ENCODE measurements around the gene DLX2. TPM values are rescaled to one million over a fixed set of nuclear protein-coding genes. Genes with fewer than 3 reads are reported as not detected.

The DLX2 gene
- total RNA-seq, 4 donors from 2014 or later, result not detected

DNA sequence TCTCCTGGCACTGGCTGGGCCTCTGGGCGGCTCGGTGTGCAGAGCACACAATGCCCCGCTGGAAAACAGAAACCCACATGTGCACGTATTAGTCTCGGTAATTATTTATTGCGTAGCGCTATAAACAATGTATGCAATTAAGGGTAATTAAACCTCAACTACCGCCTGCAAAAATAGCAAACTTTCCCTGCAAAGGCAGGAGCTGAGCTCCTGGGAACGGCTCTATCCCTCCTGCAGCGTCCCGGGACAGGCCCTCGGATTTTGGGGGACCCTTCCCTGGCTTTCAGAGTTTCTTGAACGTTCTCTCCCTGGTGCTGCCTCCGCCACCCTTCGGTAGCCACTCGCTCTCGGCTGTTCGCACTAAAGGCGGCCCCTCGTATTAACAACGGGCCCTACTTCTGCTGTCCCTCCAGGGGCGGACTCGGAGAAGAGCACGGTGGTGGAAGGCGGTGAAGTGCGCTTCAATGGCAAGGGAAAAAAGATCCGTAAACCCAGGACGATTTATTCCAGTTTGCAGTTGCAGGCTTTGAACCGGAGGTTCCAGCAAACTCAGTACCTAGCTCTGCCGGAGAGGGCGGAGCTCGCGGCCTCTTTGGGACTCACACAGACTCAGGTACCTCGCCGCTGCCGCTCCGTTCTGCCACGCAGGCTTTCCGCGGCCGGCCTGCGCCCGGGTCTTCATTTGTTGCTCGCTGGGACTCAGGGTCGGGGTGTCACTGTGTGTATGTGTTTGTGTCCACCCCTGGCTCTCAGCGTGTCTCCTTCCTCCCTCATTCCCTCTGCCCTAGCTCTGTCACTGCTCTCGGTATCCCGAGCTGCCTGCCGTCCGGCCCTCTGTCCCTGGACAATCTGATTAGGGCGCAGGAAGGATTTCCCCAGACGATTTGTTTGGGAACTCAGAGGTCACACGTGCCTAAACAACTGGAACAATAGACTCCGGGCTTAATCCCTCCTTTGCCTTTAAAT lies 16.2 kb downstream of the DLX2 start:
- Histone ChIP-seq H3K36me3 (no peaks in the 10 kb centered on the region), H3K4me1 (peaks cover 3 to 14% of the 10 kb centered on the region in 2 donors), H3K27me3 (peaks cover 71 to 96% of the 10 kb centered on the region in 2 donors), H3K27ac (no peak overlapping the region), H3K4me3 (no peak overlapping the region), H3K9me3 (no peaks in the 10 kb centered on the region)
- intact Hi-C loops (cut with DNase I; ENCODE audit: low total_unique reads), result no loop called here
- TF ChIP-seq, protein P1, sequence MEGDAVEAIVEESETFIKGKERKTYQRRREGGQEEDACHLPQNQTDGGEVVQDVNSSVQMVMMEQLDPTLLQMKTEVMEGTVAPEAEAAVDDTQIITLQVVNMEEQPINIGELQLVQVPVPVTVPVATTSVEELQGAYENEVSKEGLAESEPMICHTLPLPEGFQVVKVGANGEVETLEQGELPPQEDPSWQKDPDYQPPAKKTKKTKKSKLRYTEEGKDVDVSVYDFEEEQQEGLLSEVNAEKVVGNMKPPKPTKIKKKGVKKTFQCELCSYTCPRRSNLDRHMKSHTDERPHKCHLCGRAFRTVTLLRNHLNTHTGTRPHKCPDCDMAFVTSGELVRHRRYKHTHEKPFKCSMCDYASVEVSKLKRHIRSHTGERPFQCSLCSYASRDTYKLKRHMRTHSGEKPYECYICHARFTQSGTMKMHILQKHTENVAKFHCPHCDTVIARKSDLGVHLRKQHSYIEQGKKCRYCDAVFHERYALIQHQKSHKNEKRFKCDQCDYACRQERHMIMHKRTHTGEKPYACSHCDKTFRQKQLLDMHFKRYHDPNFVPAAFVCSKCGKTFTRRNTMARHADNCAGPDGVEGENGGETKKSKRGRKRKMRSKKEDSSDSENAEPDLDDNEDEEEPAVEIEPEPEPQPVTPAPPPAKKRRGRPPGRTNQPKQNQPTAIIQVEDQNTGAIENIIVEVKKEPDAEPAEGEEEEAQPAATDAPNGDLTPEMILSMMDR (IDR thresholded peaks at IDR 0.05), result no peak
- no peak for TF ChIP-seq POLR2A (IDR thresholded peaks at IDR 0.05)
- no peak for DNase-seq

DNA sequence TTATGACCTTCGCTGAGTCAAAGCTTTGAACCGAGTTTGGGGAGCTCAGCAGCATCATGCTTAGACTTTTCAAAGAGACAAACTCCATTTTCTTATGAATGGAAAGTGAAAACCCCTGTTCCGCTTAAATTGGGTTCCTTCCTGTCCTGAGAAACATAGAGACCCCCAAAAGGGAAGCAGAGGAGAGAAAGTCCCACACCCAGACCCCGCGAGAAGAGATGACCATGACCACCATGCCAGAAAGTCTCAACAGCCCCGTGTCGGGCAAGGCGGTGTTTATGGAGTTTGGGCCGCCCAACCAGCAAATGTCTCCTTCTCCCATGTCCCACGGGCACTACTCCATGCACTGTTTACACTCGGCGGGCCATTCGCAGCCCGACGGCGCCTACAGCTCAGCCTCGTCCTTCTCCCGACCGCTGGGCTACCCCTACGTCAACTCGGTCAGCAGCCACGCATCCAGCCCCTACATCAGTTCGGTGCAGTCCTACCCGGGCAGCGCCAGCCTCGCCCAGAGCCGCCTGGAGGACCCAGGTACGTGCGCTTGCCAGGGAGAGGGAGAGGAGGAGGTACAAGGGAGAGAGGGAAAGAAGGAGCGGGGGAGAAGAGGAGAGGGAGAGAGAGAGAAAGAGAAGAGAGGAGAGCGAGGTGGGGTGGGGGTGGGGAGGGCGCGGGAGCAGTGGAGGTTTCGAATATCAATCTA lies 17.1 kb downstream of the DLX2 start, which contains the start of gene DLX1:
DLX1 (plus strand) TSS at position 48 of the 700 bp plus-strand sequence; CDS start at position 219, 171 bp downstream.
- intact Hi-C loops (cut with DNase I; ENCODE audit: low total_unique reads), result no loop called here
- DNase-seq, result no peak
- H3K36me3 ChIP-seq, result no peaks in the 10 kb centered on the region
- H3K4me1 ChIP-seq, result peaks cover 3 to 14% of the 10 kb centered on the region in 2 donors
- H3K27ac ChIP-seq, result no peak within 1 kb of the TSS
- peaks cover 70 to 96% of the 10 kb centered on the region in 2 donors for H3K27me3 ChIP-seq
- TF ChIP-seq POLR2A (IDR thresholded peaks at IDR 0.05), result no peak
- TF ChIP-seq, protein P1 (IDR thresholded peaks at IDR 0.05), result no peak
- H3K4me3 ChIP-seq, result peak within 1 kb of the TSS in 1 of 2 donors; percentile 26
- no peaks in the 10 kb centered on the region for H3K9me3 ChIP-seq

DNA sequence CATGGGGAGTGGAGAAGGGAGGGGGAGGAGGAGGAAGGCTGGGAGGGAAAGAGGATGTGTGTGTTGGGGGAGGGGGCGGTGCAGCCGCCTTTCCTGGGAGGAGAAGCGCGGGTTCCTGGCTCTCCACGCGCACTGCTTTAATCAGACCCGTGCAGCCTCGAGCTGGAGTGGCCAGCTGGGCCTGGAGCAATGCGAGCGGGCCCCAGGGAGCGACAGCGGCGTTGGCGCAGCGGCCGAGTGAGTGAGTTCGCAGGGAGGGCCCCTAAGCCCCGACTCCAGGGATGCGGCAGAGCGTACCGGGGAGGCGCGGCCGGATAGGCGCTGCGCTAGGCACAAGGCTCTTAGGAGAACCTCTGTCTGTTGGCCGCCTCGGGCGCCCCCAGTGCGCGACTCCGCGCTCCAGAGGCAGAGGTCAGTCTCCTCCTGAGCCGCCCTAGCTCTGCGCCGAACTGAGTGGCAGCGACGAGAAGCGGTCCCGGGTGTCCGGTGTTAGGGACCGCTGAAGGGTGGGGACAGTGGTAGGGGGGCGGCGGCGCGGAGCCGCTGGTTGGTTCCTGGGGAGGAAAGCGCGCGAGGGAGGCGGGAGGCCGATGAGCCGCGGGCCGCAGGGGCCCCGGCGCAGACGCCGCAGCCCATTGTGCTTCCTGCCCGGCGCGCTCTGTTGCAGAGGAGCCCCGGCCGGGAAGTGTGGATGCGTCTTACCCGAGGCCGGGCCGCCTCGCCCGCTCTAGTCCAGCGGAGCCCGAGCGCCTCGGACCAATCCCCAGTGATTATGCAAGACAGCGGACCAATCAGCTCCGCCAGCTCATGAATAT lies 17.8 kb downstream of the DLX2 start:
- H3K27ac ChIP-seq, result no peak overlapping the region
- TF ChIP-seq, protein P1 (IDR thresholded peaks at IDR 0.05), result no peak
- no peak for TF ChIP-seq POLR2A (IDR thresholded peaks at IDR 0.05)
- H3K36me3 ChIP-seq, result no peaks in the 10 kb centered on the region
- H3K9me3 ChIP-seq, result no peaks in the 10 kb centered on the region
- peak overlapping the region in 1 of 2 donors; percentile 26 for H3K4me3 ChIP-seq
- H3K27me3 ChIP-seq, result peaks cover 64 to 92% of the 10 kb centered on the region in 2 donors
- intact Hi-C loops (cut with DNase I; ENCODE audit: low total_unique reads), result no loop called here
- peaks cover 3 to 14% of the 10 kb centered on the region in 2 donors for H3K4me1 ChIP-seq
- peak; percentile 53 to 60 for DNase-seq

DNA sequence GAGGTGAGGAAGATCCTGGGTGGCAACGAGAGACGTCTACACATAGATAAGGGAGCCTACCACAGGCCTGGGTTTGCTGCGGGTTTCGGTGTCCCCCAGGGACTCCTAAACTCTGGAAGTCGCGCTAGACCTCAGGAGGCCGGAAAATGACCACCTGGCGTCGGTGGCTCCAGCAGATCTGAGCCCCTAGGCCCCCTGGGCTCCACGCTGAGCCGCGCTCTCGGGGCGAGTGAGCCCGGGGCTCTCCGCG lies 18.4 kb downstream of the DLX2 start:
- no peak for TF ChIP-seq POLR2A (IDR thresholded peaks at IDR 0.05)
- TF ChIP-seq, protein P1 (IDR thresholded peaks at IDR 0.05), result no peak
- no peak overlapping the region for H3K27ac ChIP-seq
- peaks cover 59 to 86% of the 10 kb centered on the region in 2 donors for H3K27me3 ChIP-seq
- no peak for DNase-seq
- intact Hi-C loops (cut with DNase I; ENCODE audit: low total_unique reads), result no loop called here
- no peaks in the 10 kb centered on the region for H3K9me3 ChIP-seq
- H3K4me1 ChIP-seq, result peaks cover 3 to 14% of the 10 kb centered on the region in 2 donors
- no peak overlapping the region for H3K4me3 ChIP-seq
- no peaks in the 10 kb centered on the region for H3K36me3 ChIP-seq
